Mesenteric fat pad (tissue), 1 donor: ENCODE data around the gene CDK6. TPM values are rescaled to one million over a fixed set of nuclear protein-coding genes. Genes with fewer than 3 reads are reported as not detected.

ENCODE experiments used
- DNase-seq: peaks from one replicate; pipeline ENCODE4 v3.0.0-alpha.2; 2020; ENCODE audit warnings: low spot score
- total RNA-seq: library from RNA; stranded (reverse); fragmentation: NEBNext Ultra II Directional; extraction: Animal tissue kit (Norgen Biotek cat#: 25700); gene quantifications from one replicate; pipeline ENCODE4 v1.2.1, GENCODE V29; 2021
- donor health status: DM: yes; HTN: yes; CAD: no.

Gene CDK6
- total RNA-seq, 1 donor from 2014 or later, result 17.1 TPM

GRCh38 chr7:92631067-92631849 lies 205.1 kb downstream of the CDK6 start:
- DNase-seq, result no peak

GRCh38 chr7:92629779-92630178 lies 206.6 kb downstream of the CDK6 start:
- DNase-seq, result no peak

GRCh38 chr7:92627956-92628355 lies 208.4 kb downstream of the CDK6 start:
- DNase-seq, result no peak

GRCh38 chr7:92626281-92626809 lies 210.0 kb downstream of the CDK6 start:
- DNase-seq, result no peak

- no peak for DNase-seq
These were observed 210.8 kb downstream of the CDK6 start for GRCh38 chr7:92625617-92626016.

GRCh38 chr7:92624298-92624996 lies 211.9 kb downstream of the CDK6 start:
- no peak for DNase-seq

GRCh38 chr7:92623544-92623943 lies 212.8 kb downstream of the CDK6 start:
- DNase-seq, result no peak

GRCh38 chr7:92622685-92623084 lies 213.7 kb downstream of the CDK6 start:
- no peak for DNase-seq

GRCh38 chr7:92622030-92622429 lies 214.3 kb downstream of the CDK6 start:
- DNase-seq, result no peak

GRCh38 chr7:92621561-92622023 lies 214.8 kb downstream of the CDK6 start:
- no peak for DNase-seq

GRCh38 chr7:92621026-92621540 lies 215.3 kb downstream of the CDK6 start:
- DNase-seq, result no peak

GRCh38 chr7:92615861-92616260 lies 220.5 kb downstream of the CDK6 start:
- DNase-seq, result no peak

GRCh38 chr7:92614660-92615174 lies 221.7 kb downstream of the CDK6 start:
- no peak for DNase-seq

GRCh38 chr7:92613720-92614119 lies 222.7 kb downstream of the CDK6 start:
- DNase-seq, result no peak

- DNase-seq, result no peak
These were observed 223.2 kb downstream of the CDK6 start for GRCh38 chr7:92613214-92613613.

- no peak for DNase-seq
These were observed 223.9 kb downstream of the CDK6 start for GRCh38 chr7:92612501-92612900.

GRCh38 chr7:92611735-92612134 lies 224.6 kb downstream of the CDK6 start:
- DNase-seq, result no peak

GRCh38 chr7:92609921-92610518 lies 226.4 kb downstream of the CDK6 start:
- DNase-seq, result no peak

GRCh38 chr7:92608380-92609322 lies 227.7 kb downstream of the CDK6 start:
- no peak for DNase-seq

- DNase-seq, result no peak
These were observed 229.4 kb downstream of the CDK6 start for GRCh38 chr7:92606985-92607384.
